Cardiac fibroblast (primary cell): ENCODE data around the gene TRPC4.

Experiments
- DNase-seq, 2 donors: peaks; one replicate each; pipeline versions ENCODE4 v3.0.0 to v3.0.0-alpha.2; 2010; ENCODE audit warnings: low read depth in 2 of 2
- H3K4me3 ChIP-seq, 2 donors: replicated peaks in 1 of 2; 1 replicate in 1 of 2; 2 replicates in 1 of 2; pipeline ENCODE4 v1.5.1; 2011; ENCODE audit warnings: low read depth in 2 of 2, low read length in 2 of 2, mild to moderate bottlenecking in 2 of 2, moderate library complexity in 1 of 2
- TF ChIP-seq, protein P1 (sequence below): IDR thresholded peaks from one replicate; pipeline ENCODE4 v1.5.1; 2011; ENCODE audit warnings: low read depth, mild to moderate bottlenecking, low read length, inconsistent platforms

TRPC4 gene

DNA sequence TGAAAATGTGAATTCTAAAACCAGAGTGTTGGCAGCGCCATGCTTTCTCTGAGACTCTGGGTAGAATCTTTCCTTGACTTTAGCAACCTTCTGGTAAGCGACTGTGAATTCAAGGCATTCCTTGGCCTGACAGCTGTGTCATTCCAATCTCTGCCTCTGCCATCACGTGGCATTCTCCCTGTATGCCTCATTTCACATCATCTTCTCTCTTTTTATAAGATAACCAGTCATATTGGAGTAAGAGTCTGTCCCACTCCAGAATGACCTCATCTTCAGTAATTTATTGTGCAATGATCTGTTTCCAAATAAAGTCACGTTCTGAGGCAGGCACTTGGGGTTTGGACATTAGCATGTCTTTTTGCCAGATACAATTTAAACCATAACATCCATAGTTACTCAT lies 167.6 kb downstream of the TRPC4 start:
- peak; percentile 94 to 99 for DNase-seq
- H3K4me3 ChIP-seq, result no peak overlapping the region
- TF ChIP-seq, protein P1, sequence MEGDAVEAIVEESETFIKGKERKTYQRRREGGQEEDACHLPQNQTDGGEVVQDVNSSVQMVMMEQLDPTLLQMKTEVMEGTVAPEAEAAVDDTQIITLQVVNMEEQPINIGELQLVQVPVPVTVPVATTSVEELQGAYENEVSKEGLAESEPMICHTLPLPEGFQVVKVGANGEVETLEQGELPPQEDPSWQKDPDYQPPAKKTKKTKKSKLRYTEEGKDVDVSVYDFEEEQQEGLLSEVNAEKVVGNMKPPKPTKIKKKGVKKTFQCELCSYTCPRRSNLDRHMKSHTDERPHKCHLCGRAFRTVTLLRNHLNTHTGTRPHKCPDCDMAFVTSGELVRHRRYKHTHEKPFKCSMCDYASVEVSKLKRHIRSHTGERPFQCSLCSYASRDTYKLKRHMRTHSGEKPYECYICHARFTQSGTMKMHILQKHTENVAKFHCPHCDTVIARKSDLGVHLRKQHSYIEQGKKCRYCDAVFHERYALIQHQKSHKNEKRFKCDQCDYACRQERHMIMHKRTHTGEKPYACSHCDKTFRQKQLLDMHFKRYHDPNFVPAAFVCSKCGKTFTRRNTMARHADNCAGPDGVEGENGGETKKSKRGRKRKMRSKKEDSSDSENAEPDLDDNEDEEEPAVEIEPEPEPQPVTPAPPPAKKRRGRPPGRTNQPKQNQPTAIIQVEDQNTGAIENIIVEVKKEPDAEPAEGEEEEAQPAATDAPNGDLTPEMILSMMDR, result no peak

GRCh38 chr13:37701306-37701705 lies 168.3 kb downstream of the TRPC4 start:
- no peak overlapping the region for H3K4me3 ChIP-seq
- TF ChIP-seq, protein P1, result no peak
- peak; percentile 90 to 94 for DNase-seq

DNA sequence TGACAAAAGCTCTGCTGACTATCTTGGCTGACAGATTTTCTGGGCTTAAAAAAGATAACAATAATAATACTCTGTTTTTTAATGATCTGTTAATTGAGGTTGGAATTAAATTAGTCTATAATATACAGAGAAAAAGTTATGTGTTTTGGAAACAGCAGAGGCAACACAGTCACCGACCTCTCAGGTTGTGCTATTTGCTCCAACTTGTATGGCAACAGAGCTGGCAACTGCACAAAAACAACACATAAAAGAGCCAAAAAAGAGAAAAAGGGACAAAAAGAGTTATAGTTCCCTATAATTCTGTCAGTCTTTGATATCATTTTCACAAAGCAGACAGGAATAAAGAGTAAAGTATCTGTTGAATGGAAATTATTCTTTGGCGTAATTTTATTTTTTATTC lies 168.7 kb downstream of the TRPC4 start:
- H3K4me3 ChIP-seq, result no peak overlapping the region
- TF ChIP-seq, protein P1, result no peak
- DNase-seq, result peak; percentile 64 to 67

- TF ChIP-seq, protein P1, result no peak
- H3K4me3 ChIP-seq, result no peak overlapping the region
- DNase-seq, result no peak
Measured at GRCh38 chr13:37695200-37695599, 174.4 kb downstream of the TRPC4 start.

- TF ChIP-seq, protein P1, result no peak
- no peak overlapping the region for H3K4me3 ChIP-seq
- no peak for DNase-seq
Measured at GRCh38 chr13:37690361-37690760, 179.2 kb downstream of the TRPC4 start.

- DNase-seq, result peak in 1 of 2 donors; percentile 29
- TF ChIP-seq, protein P1, result no peak
- no peak overlapping the region for H3K4me3 ChIP-seq
Measured at GRCh38 chr13:37686501-37686900, 183.1 kb downstream of the TRPC4 start.

GRCh38 chr13:37685206-37685605 lies 184.4 kb downstream of the TRPC4 start:
- no peak overlapping the region for H3K4me3 ChIP-seq
- TF ChIP-seq, protein P1, result no peak
- DNase-seq, result no peak
